ENCODE results near the gene MIAT.
A peak's percentile ranks its signal among the peaks of the same experiment; 100 is the strongest.

The MIAT gene

DNA sequence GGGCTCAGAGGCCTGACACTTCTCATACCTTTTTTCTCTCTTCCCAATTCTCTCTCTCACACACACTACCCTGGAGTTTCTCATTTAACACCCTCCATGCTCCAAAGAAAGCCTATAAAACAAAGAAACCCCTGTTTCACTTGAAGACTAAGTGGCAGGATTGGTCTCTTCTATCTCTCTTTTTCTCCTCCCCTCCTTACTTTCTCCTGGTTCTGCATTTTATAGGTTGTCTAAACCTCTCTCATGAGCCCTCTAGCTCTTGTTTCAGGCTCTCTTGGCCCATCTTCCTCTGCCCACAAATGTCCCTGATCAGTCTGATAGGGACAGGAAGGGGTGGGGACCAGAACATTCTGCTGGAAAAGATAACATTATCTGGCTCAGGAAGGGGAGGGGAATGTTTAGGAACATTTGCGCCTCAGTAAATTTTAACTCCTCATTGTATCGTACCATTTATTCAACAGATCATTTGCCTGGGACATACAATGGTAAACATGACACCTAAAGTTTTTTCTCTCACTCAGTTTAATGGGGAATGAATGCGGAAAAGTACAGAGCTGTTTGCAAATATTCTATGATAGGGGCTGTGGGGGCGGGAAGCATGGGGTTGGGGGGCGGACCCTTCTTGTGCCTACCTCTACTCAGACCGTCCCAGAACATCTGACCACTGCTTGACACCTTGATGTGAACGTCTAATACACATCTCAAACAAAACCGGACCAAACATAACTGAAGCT is 24.8 kb upstream of the MIAT start:
- no peak for DNase-seq

DNA sequence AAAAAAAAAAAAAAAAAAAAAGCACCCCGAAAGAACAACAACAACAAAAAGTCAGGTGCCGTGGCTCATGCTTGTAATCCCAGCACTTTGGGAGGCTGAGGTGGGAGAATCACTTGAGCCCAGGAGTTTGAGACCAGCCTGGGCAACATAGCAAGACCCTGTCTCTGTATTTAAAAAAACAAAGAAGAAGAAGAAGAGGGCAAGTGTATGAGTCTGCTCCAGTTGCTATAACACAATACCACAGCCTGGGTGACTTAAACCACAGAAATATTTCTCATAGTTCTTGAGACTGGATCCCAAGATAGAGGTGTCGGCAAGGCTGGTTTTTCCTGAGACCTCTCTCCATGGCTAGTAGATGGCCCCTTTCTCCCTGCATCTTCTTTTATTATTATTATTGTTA is 23.2 kb upstream of the MIAT start:
- DNase-seq: no peak

- no peak for DNase-seq
Observed at GRCh38 chr22:26635117-26635516, 22.3 kb upstream of the MIAT start.

- DNase-seq: no peak
Observed at GRCh38 chr22:26636296-26636695, 21.1 kb upstream of the MIAT start.

- peak; percentile 34 to 38 for DNase-seq
Observed at GRCh38 chr22:26642465-26643417, 14.6 kb upstream of the MIAT start.

GRCh38 chr22:26643418-26644100 is 13.8 kb upstream of the MIAT start:
- no peak for DNase-seq

- DNase-seq: no peak
Observed at GRCh38 chr22:26646158-26646557, 11.2 kb upstream of the MIAT start.

DNA sequence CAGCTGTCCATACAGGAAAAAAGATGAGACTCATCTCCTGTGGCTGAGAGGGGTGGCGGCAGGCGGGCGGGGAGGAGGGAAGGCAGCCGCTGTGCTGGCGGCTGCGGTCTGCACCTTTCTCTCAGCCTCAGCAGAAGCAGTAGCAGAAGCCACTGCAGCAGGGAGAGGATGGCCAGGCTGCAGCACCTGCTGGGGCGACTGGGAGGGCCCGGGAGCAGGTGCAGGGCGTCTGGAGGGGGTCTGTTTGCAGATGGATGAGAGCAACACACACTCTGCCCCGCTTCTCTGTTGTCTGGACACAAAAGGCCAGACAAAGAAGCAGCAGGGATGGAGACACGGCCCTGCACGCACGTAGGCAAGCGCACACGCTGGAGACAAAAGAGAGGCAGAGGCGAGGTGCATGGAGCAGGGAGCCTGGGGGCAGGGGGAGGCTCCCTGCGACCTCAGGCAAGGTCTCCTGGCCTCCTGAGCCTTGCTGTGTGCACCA is 9.3 kb upstream of the MIAT start:
- peak; percentile 15 to 28 for DNase-seq

GRCh38 chr22:26648528-26649388 is 8.6 kb upstream of the MIAT start:
- peak; percentile 79 to 84 for DNase-seq

DNA sequence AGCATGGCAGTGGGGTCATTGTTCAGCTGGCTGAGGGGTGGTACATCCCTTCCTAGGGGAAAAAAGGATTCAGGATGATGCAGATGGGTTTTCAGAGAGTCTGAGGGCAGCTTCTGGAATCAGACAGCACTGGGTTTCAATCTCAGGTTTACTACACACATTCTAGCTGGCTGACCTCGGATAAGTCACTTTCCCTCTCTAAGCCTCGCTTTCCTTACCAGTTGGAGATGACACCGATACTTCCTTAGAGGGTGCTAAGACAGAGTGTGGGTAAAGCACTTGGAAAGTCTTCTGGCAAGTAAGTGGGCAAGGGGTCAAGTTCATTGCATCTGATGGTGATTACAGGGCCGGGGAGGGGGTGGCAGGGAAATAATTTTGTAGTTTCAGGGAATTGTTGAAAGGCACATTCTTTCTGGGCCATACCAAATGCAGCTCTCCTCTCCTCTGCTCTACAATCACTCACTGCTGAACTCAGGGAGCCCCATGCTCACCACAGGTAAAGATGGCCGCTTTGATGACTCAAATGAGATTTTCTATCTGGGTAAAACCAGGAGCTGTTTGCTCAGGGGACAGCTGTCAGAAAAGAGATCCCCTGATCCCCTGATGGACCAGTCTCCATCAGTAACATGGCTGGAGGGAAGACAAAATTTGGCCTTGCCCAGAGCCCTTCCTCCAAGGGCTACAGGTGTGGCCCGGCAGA is 6.5 kb upstream of the MIAT start:
- DNase-seq: no peak

GRCh38 chr22:26651815-26652214 is 5.6 kb upstream of the MIAT start:
- DNase-seq: no peak

DNA sequence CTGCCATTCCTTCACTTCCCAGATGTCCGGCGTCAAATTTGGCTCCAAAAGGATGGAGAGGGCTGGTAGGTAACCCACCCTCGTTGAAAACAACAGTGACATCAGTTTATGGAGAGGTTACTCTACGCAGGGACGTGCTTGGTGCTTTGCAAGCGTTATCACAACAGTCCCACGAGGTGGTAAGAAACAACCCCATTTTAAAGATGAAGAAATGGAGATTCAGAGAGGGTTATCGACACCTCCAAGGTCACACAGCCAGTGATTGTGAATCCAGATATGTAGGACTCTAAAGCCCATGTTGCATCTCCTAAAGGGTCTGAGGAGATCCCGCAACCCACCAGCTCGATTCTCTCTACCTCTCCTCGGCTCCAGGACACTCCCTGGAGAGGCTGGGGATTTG is 773 bp downstream of the MIAT start:
- DNase-seq: no peak

GRCh38 chr22:26658671-26659478 is 1.5 kb downstream of the MIAT start:
- DNase-seq: peak; percentile 62 to 79

DNA sequence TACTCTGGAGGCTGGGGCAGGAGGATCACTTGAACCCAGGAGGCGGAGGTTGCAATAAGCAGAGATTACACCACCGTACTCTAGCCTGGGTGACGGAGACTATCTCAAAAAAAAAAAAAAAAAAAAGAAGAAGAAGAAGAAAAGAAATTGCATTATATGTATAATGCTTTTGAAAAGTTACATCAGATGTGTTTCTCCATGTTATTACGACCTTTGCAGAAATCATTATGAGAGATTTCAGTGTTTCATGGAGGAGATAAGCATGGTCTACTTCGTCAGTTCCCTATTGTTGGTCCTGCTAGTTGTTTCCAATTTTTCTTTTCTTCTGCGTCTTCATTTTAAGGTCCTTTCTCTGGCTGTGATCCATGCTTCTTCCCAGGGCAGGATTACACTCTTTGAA is 3.0 kb downstream of the MIAT start:
- DNase-seq: no peak

DNA sequence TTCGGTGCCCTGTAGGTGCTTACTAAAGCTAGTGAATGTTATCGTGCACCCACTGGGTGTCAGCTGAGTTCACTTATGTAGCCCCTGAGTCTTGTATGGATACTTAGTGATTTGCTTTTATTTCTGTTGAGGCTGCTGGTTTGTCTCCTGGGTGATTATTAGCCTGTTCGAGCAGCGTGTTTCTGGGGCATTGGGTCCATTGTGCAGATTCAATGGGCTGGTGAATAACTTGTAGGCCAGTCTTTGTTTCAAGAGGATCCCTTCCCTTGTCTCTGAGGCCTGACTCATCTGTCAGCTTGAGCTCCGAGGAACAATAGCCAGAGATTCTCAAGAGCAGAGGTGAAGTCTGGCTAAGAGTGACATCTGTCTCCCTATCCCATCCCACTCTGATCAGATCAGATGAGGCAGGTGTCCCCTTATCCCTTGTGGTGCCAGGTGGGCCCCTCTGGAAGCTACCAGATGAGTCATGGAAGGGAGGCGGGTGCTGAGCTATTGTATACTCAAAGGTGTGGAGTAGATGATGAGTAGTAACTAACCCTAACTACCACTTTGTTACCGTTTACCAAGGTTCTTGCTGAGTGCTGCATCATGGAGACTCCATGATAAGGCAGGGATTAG is 3.7 kb downstream of the MIAT start:
- no peak for DNase-seq

DNA sequence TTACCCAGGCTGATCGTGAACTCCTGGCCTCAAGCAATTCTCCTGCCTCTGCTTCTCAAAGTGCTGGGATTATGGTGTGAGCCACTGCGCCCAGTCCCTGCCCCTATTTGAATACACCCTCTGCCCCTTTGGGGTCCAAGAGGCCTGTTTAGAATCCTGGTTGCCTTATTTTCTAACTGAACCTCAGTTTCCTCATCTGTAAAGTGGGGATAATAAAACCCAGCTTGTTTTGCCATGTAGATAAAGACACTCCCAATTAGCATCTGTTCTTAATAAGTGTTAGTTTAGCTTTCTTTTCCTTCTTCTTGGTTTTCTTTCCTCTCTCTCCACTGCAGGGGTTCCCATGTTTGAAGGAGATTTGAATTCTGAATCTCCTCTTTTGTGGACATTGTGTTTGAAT is 4.8 kb downstream of the MIAT start:
- DNase-seq: no peak

- DNase-seq: no peak
Observed at GRCh38 chr22:26663374-26663923, 6.1 kb downstream of the MIAT start.

- no peak for DNase-seq
Observed at GRCh38 chr22:26665813-26666231, 8.4 kb downstream of the MIAT start.

DNA sequence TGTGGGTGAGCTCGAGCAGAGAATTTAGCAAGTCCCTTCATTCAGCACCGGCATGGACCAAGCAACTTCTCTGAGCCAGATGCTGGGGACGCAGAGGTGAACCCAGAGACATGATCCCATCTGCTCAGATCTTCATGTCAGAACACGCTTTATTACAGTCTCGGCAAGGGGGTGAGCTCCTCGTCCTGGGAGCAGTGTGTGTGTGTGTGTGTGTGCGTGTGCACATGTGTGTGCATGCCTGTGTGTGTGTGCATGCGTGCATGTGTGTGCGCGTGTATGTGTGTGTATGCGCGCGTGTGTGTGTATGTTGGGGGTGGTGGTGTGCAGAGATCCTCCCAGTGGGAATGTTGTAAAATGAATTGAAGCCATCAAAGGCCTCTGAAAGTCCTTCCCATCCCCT is 9.8 kb downstream of the MIAT start:
- DNase-seq: no peak

DNA sequence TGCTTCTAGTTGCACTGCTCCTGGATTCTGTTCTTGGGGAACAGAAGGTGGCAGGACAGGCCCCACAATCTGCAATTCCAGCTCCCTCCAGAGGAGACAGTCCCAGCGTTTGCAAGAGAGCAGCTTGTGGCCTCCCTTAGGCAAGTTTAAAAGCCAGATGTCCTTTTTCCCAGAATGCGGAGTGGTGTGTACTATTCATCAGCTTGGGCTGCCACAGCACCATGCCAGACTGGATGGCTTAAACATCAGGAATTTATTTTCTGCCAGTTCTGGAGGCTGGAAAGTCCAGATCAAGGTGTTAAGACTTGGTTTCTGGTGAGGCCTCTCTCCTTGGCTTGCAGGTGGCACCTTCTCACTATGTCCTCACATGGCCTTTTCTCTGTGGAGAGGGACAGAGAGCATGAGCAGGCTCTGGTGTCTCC is 11.7 kb downstream of the MIAT start:
- peak; percentile 72 to 77 for DNase-seq

All from Kasumi-1 (cell line).